ENCODE results near the gene C1R. TPM values are rescaled to one million over a fixed set of nuclear protein-coding genes. Genes with fewer than 3 reads are reported as not detected.
"Not testable (repeated sequence)": the region's sequence is repeated elsewhere in the genome, so short reads cannot be mapped to it uniquely, and the experiment has no call there.

Gene C1R
- total RNA-seq, 1 donor from 2014 or later, result 2.5 TPM

DNA sequence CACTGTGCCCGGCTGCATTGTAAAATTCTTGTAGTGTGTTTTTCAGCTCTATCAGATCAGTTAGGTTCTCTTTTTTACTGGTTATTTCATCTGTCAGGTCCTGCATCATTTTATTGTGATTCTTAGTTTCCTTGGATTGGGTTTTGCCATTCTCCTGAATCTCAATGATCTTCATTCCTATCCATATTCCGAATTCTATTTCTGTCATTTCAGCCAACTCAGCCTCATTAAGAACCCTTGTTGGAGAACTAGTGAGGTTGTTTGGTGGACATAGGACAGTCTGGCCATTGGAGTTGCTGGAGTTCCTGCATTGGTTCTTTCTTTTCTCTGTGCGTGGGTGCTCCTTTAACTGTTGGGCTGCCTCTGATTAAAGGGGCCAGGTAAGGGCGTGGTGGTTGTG is 37.3 kb downstream of the C1R start:
- Mint-ChIP-seq H3K4me3 (ENCODE audit: low read depth) (no peak overlapping the region), H3K9me3 (no peaks in the 10 kb centered on the region), H3K27ac (no peak overlapping the region), H3K4me1 (ENCODE audit: low read depth) (no peaks in the 10 kb centered on the region), H3K36me3 (ENCODE audit: low read depth) (no peaks in the 10 kb centered on the region), H3K27me3 (ENCODE audit: low read depth) (peaks cover 45% of the 10 kb centered on the region)
- intact Hi-C loops (cut with micrococcal nuclease), result no loop called here
- no peak for DNase-seq (ENCODE audit: low spot score)

- DNase-seq (ENCODE audit: low spot score); H3K36me3 Mint-ChIP-seq (ENCODE audit: low read depth); H3K27ac Mint-ChIP-seq; H3K4me3 Mint-ChIP-seq (ENCODE audit: low read depth); intact Hi-C loops (cut with micrococcal nuclease); H3K4me1 Mint-ChIP-seq (ENCODE audit: low read depth); H3K9me3 Mint-ChIP-seq: not testable (repeated sequence)
- peaks cover 36% of the 10 kb centered on the region for H3K27me3 Mint-ChIP-seq (ENCODE audit: low read depth)
Observed at GRCh38 chr12:7049973-7050372, 42.3 kb downstream of the C1R start.

DNA sequence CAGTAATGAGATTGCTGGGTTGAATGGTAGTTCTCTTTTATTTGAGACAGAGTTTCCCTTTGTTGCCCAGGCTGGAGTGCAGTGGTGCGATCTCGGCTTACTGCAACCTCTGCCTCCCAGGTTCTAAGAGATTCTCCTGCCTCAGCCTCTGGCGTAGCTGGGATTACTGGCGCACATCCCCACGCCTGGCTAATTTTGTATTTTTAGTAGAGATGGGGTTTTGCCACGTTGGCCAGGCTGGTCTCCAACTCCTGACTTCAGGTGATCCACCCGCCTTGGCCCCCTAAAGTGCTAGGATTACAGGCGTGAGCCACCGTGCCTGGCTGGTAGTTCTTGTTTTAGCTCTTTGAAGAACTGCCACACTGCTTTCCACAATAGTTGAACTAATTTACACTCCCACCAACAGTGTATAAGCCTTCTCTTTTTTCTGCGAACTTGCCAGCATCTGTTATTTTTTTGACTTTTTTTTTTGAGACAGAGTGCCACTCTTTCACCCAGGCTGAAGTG is 42.7 kb downstream of the C1R start:
- DNase-seq (ENCODE audit: low spot score); H3K27ac Mint-ChIP-seq; intact Hi-C loops (cut with micrococcal nuclease); H3K36me3 Mint-ChIP-seq (ENCODE audit: low read depth); H3K9me3 Mint-ChIP-seq; H3K4me1 Mint-ChIP-seq (ENCODE audit: low read depth); H3K4me3 Mint-ChIP-seq (ENCODE audit: low read depth): not testable (repeated sequence)
- H3K27me3 Mint-ChIP-seq (ENCODE audit: low read depth), result peaks cover 34% of the 10 kb centered on the region

- Mint-ChIP-seq H3K36me3 (ENCODE audit: low read depth) (no peaks in the 10 kb centered on the region), H3K4me3 (ENCODE audit: low read depth) (no peak overlapping the region), H3K27ac (no peak overlapping the region), H3K27me3 (ENCODE audit: low read depth) (peaks cover 27% of the 10 kb centered on the region), H3K9me3 (no peaks in the 10 kb centered on the region), H3K4me1 (ENCODE audit: low read depth) (peaks cover 12% of the 10 kb centered on the region)
- intact Hi-C loops (cut with micrococcal nuclease), result no loop called here
- DNase-seq (ENCODE audit: low spot score), result no peak
Observed at GRCh38 chr12:7047306-7047705, 44.9 kb downstream of the C1R start.

- no peak overlapping the region for H3K27ac Mint-ChIP-seq
- H3K4me1 Mint-ChIP-seq (ENCODE audit: low read depth), result peaks cover 12% of the 10 kb centered on the region
- H3K27me3 Mint-ChIP-seq (ENCODE audit: low read depth), result peaks cover 21% of the 10 kb centered on the region
- no peaks in the 10 kb centered on the region for H3K36me3 Mint-ChIP-seq (ENCODE audit: low read depth)
- H3K4me3 Mint-ChIP-seq (ENCODE audit: low read depth), result no peak overlapping the region
- no peak for DNase-seq (ENCODE audit: low spot score)
- no peaks in the 10 kb centered on the region for H3K9me3 Mint-ChIP-seq
- intact Hi-C loops (cut with micrococcal nuclease), result no loop called here
Observed at GRCh38 chr12:7046383-7047105, 45.7 kb downstream of the C1R start.

GRCh38 chr12:7045913-7046312 is 46.3 kb downstream of the C1R start:
- no peaks in the 10 kb centered on the region for H3K36me3 Mint-ChIP-seq (ENCODE audit: low read depth)
- no peak for DNase-seq (ENCODE audit: low spot score)
- no peaks in the 10 kb centered on the region for H3K9me3 Mint-ChIP-seq
- H3K4me1 Mint-ChIP-seq (ENCODE audit: low read depth), result peaks cover 12% of the 10 kb centered on the region
- H3K27ac Mint-ChIP-seq, result no peak overlapping the region
- H3K4me3 Mint-ChIP-seq (ENCODE audit: low read depth), result no peak overlapping the region
- H3K27me3 Mint-ChIP-seq (ENCODE audit: low read depth), result peaks cover 16% of the 10 kb centered on the region
- intact Hi-C loops (cut with micrococcal nuclease), result no loop called here

DNA sequence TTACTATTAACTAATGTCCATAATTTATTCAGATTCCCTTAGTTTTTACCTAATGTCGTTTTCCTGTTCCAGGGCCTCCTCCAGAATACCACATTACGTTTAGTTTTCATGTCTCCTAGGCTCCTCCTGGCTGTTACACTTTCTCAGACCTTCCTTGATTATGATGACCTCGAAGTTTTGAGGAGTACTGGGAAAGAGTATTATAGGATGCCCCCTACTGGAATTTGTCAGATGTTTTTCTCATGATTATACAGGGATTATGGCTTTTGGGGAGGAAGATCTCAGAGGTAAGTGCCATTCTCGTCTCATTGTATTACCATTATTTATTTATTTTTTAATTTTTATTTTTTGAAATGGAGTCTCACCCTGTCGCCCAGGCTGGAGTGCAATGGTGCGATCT is 49.4 kb downstream of the C1R start:
- Mint-ChIP-seq H3K27me3 (ENCODE audit: low read depth) (peaks cover 7% of the 10 kb centered on the region), H3K4me3 (ENCODE audit: low read depth) (no peak overlapping the region), H3K36me3 (ENCODE audit: low read depth) (no peaks in the 10 kb centered on the region), H3K27ac (no peak overlapping the region), H3K9me3 (no peaks in the 10 kb centered on the region), H3K4me1 (ENCODE audit: low read depth) (peaks cover 10% of the 10 kb centered on the region)
- DNase-seq (ENCODE audit: low spot score), result no peak
- intact Hi-C loops (cut with micrococcal nuclease), result no loop called here

DNA sequence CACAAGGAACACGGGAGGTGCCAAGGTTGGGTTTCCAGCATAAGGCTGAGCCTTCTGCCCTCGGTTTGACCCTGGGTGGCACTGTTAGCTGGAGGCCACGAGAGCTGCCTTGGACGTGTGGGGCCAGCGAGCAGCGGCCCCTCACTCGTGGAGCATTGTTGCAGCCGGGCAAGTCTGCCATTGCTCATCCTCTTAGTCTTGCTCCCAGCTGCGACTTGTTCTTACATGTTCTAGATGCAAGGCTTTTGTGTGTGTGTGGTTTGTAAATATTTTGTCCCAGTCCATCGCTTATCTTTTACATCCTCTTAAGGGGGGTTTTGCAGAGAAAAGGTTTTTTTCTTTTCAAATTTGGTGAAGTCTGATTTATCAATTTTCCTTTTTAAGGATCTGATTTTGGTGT is 52.8 kb downstream of the C1R start:
- no peak for DNase-seq (ENCODE audit: low spot score)
- Mint-ChIP-seq H3K9me3 (no peaks in the 10 kb centered on the region), H3K4me3 (ENCODE audit: low read depth) (no peak overlapping the region), H3K27ac (no peak overlapping the region), H3K4me1 (ENCODE audit: low read depth) (peaks cover 6% of the 10 kb centered on the region), H3K27me3 (ENCODE audit: low read depth) (peaks cover 7% of the 10 kb centered on the region), H3K36me3 (ENCODE audit: low read depth) (no peaks in the 10 kb centered on the region)
- intact Hi-C loops (cut with micrococcal nuclease), result no loop called here

- DNase-seq (ENCODE audit: low spot score), result no peak
- Mint-ChIP-seq H3K4me3 (ENCODE audit: low read depth) (no peak overlapping the region), H3K27ac (no peak overlapping the region), H3K9me3 (no peaks in the 10 kb centered on the region), H3K27me3 (ENCODE audit: low read depth) (peaks cover 3% of the 10 kb centered on the region), H3K4me1 (ENCODE audit: low read depth) (peaks cover 6% of the 10 kb centered on the region), H3K36me3 (ENCODE audit: low read depth) (no peaks in the 10 kb centered on the region)
- intact Hi-C loops (cut with micrococcal nuclease), result no loop called here
Observed at GRCh38 chr12:7038591-7038990, 53.7 kb downstream of the C1R start.

DNA sequence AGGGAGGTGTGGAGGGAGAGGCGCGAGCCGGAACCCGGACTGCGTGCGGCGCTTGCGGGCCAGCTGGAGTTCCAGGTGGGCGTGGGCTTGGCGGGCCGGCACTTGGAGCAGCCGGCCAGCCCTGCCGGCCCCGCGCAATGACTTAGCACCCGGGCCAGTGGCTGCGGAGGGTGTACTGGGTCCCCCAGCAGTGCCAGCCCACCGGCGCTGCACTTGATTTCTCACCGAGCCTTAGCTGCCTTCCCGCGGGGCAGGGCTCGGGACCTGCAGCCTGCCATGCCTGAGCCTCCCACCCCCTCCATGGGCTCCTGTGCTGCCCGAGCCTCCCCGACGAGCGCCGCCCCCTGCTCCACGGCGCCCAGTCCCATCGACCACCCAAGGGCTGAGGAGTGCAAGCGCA is 54.8 kb downstream of the C1R start:
- H3K27ac Mint-ChIP-seq; H3K4me1 Mint-ChIP-seq (ENCODE audit: low read depth); H3K36me3 Mint-ChIP-seq (ENCODE audit: low read depth); H3K4me3 Mint-ChIP-seq (ENCODE audit: low read depth); H3K27me3 Mint-ChIP-seq (ENCODE audit: low read depth); H3K9me3 Mint-ChIP-seq; intact Hi-C loops (cut with micrococcal nuclease); DNase-seq (ENCODE audit: low spot score): not testable (repeated sequence)

- H3K36me3 Mint-ChIP-seq (ENCODE audit: low read depth), result no peaks in the 10 kb centered on the region
- H3K4me1 Mint-ChIP-seq (ENCODE audit: low read depth), result peaks cover 4% of the 10 kb centered on the region
- intact Hi-C loops (cut with micrococcal nuclease), result no loop called here
- H3K9me3 Mint-ChIP-seq, result no peaks in the 10 kb centered on the region
- DNase-seq (ENCODE audit: low spot score), result no peak
- H3K27ac Mint-ChIP-seq, result no peak overlapping the region
- peaks cover 2% of the 10 kb centered on the region for H3K27me3 Mint-ChIP-seq (ENCODE audit: low read depth)
- H3K4me3 Mint-ChIP-seq (ENCODE audit: low read depth), result no peak overlapping the region
Observed at GRCh38 chr12:7035463-7035862, 56.8 kb downstream of the C1R start.

DNA sequence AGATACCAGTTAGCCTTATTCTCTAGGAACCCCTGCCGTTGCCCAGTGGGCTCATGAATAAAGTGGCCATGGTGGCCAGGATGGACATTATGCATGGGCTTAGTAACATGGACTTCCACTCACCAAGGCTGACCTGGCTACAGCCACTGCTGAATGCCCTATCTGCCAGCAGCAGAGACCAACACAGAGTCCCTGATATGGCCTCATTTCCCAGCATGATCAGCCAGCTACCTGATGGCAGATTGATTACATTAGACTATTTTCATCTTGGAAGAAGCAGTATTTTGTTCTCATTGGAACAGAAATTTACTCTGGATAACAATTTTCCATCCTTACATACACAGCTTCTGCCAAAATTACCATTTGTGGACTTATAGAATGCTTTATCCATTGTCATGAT is 57.8 kb downstream of the C1R start:
- no peaks in the 10 kb centered on the region for H3K36me3 Mint-ChIP-seq (ENCODE audit: low read depth)
- H3K27ac Mint-ChIP-seq, result no peak overlapping the region
- intact Hi-C loops (cut with micrococcal nuclease), result no loop called here
- no peaks in the 10 kb centered on the region for H3K9me3 Mint-ChIP-seq
- H3K27me3 Mint-ChIP-seq (ENCODE audit: low read depth), result peaks cover 2% of the 10 kb centered on the region
- no peak for DNase-seq (ENCODE audit: low spot score)
- H3K4me1 Mint-ChIP-seq (ENCODE audit: low read depth), result peaks cover 4% of the 10 kb centered on the region
- H3K4me3 Mint-ChIP-seq (ENCODE audit: low read depth), result no peak overlapping the region

DNA sequence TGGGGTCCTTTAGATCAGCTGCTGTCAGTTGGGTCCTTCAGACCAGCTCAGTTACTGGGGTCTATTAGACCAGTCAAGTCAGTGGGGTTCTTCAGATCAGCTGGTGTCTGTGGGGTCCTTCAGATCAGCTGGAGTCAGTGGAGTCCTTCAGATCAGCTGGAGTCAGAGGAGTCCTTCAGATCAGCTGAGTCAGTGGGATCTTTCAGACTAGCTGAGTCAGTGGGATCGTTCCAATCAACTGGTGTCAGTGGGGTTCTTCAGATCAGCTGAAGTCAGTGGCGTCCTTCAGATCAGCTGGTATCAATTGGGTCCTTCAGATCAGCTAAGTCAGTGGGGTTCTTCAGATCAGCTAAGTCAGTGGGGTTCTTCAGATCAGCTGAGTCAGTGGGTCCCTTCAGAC is 59.3 kb downstream of the C1R start:
- intact Hi-C loops (cut with micrococcal nuclease), result no loop called here
- Mint-ChIP-seq H3K27ac (no peak overlapping the region), H3K9me3 (no peaks in the 10 kb centered on the region), H3K27me3 (ENCODE audit: low read depth) (peaks cover 2% of the 10 kb centered on the region), H3K4me3 (ENCODE audit: low read depth) (no peak overlapping the region), H3K4me1 (ENCODE audit: low read depth) (peaks cover 4% of the 10 kb centered on the region), H3K36me3 (ENCODE audit: low read depth) (no peaks in the 10 kb centered on the region)
- DNase-seq (ENCODE audit: low spot score), result no peak

DNA sequence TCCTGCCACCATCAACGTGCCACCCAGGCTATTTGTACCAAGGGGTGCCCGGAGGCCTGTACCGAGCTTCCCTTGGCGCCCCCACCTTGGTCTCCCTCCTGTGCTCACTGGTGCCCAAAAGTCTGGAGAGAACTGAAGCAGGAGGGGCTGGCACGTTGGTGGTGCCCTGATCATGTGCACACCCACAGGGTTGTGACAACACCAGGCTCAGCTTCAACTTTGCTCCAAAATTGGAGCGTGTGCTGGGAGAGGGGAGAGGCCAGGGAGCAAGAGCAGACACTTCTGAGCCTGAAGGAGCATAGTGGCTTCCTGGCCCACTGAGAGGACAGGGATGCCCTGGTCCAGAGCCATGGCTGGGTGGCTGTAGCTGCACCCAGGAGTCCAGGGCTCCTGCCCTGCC is 60.9 kb downstream of the C1R start:
- Mint-ChIP-seq H3K27ac (no peak overlapping the region), H3K9me3 (no peaks in the 10 kb centered on the region), H3K36me3 (ENCODE audit: low read depth) (no peaks in the 10 kb centered on the region), H3K27me3 (ENCODE audit: low read depth) (peaks cover 2% of the 10 kb centered on the region), H3K4me1 (ENCODE audit: low read depth) (no peaks in the 10 kb centered on the region), H3K4me3 (ENCODE audit: low read depth) (no peak overlapping the region)
- no peak for DNase-seq (ENCODE audit: low spot score)
- intact Hi-C loops (cut with micrococcal nuclease), result no loop called here
